Calu3 (cell line): ENCODE results near the gene EFCC1. TPM values are rescaled to one million over a fixed set of nuclear protein-coding genes. Genes with fewer than 3 reads are reported as not detected.

ENCODE experiments used
- BruUV-seq: library from RNA; stranded (reverse); fragments of 400-500 nt; replicated peaks from 2 replicates; lab custom pipeline; 2021; lab: Mats Ljungman, UMichigan
- CTCF ChIA-PET: fragments of 300-600 bp; sonication (Branson Sonifier 250); formaldehyde crosslinking; loops from one replicate; lab custom pipeline; 2022; ENCODE audit warnings: antibody characterized with exemption; lab: Charles Lee
- DNase-seq: peaks from one replicate; pipeline ENCODE4 v3.0.0; 2022
- H3K27ac Mint-ChIP-seq: one replicate; pipeline ENCODE4 v1.8.0; 2022; ENCODE audit warnings: mixed read lengths; ENCODE audit not compliant: unreplicated experiment
- H3K27me3 Mint-ChIP-seq: one replicate; pipeline ENCODE4 v1.8.0; 2022; ENCODE audit warnings: mixed read lengths; ENCODE audit not compliant: unreplicated experiment
- H3K36me3 Mint-ChIP-seq: one replicate; pipeline ENCODE4 v1.8.0; 2022; ENCODE audit warnings: mild to moderate bottlenecking, moderate library complexity, mixed read lengths; ENCODE audit not compliant: insufficient read depth, unreplicated experiment
- H3K4me1 Mint-ChIP-seq: one replicate; pipeline ENCODE4 v1.8.0; 2022; ENCODE audit warnings: mild to moderate bottlenecking, low read depth, mixed read lengths; ENCODE audit not compliant: unreplicated experiment
- H3K4me3 Mint-ChIP-seq: one replicate; pipeline ENCODE4 v1.8.0; 2022; ENCODE audit warnings: mild to moderate bottlenecking, low read depth, moderate library complexity, mixed read lengths; ENCODE audit not compliant: unreplicated experiment
- H3K9me3 Mint-ChIP-seq: one replicate; pipeline ENCODE4 v1.8.0; 2022; ENCODE audit warnings: low read depth, mixed read lengths; ENCODE audit not compliant: unreplicated experiment
- CTCF ChIP-seq: fragments of 200-600 bp; IDR thresholded peaks from one replicate; pipeline ENCODE4 v1.8.0; 2022; ENCODE audit warnings: antibody characterized with exemption; ENCODE audit not compliant: unreplicated experiment
- intact Hi-C: fragments of 100-400 bp; cut with micrococcal nuclease; formaldehyde crosslinking; loops from one replicate; pipeline ENCODE4 v1.10.0; 2022; ENCODE audit not compliant: unreplicated experiment
- total RNA-seq: library from RNA; stranded (reverse); gene quantifications from 2 replicates; pipeline ENCODE4 v1.2.3, GENCODE V29; 2022

EFCC1 gene
- total RNA-seq, 1 experiment from 2014 or later: not detected

GRCh38 chr3:129016720-129017483 lies 15.8 kb downstream of the EFCC1 start:
- intact Hi-C loops: loop anchor here (1.0 kb wide), 1 partner anchor 47 kb away; no protein-coding TSS in a partner anchor
- Mint-ChIP-seq H3K36me3 (no peaks in the 10 kb centered on the region), H3K9me3 (no peaks in the 10 kb centered on the region), H3K4me3 (no peak overlapping the region), H3K27ac (no peak overlapping the region), H3K27me3 (peaks cover 52% of the 10 kb centered on the region), H3K4me1 (peaks cover 7% of the 10 kb centered on the region)
- BruUV-seq: no TSS peak
- CTCF ChIA-PET: interaction anchor here (0.6 to 2.7 kb wide), 24 partner anchors 9 to 906 kb away, joined by 3 to 74 read pairs (median 4); partner anchors contain the start of genes CFAP92 and RAB43
- no peak for TF ChIP-seq CTCF
- DNase-seq: no peak

GRCh38 chr3:129017484-129017899 lies 16.4 kb downstream of the EFCC1 start:
- no peak for TF ChIP-seq CTCF
- Mint-ChIP-seq H3K4me1 (peaks cover 7% of the 10 kb centered on the region), H3K27ac (no peak overlapping the region), H3K36me3 (no peaks in the 10 kb centered on the region), H3K27me3 (peaks cover 58% of the 10 kb centered on the region), H3K9me3 (no peaks in the 10 kb centered on the region), H3K4me3 (no peak overlapping the region)
- CTCF ChIA-PET: interaction anchor here (0.9 to 2.7 kb wide), 9 partner anchors 8 to 299 kb away, joined by 3 to 74 read pairs (median 13); partner anchors contain the start of genes CFAP92 and RAB43
- no peak for DNase-seq
- no TSS peak for BruUV-seq
- intact Hi-C loops: no loop called here

GRCh38 chr3:129018271-129018670 lies 17.2 kb downstream of the EFCC1 start:
- Mint-ChIP-seq H3K4me3 (no peak overlapping the region), H3K4me1 (peaks cover 7% of the 10 kb centered on the region), H3K27me3 (peaks cover 66% of the 10 kb centered on the region), H3K9me3 (no peaks in the 10 kb centered on the region), H3K27ac (no peak overlapping the region), H3K36me3 (no peaks in the 10 kb centered on the region)
- no peak for DNase-seq
- CTCF ChIA-PET: no interaction called here
- TF ChIP-seq CTCF: no peak
- intact Hi-C loops: no loop called here
- no TSS peak for BruUV-seq

- CTCF ChIA-PET: no interaction called here
- Mint-ChIP-seq H3K36me3 (no peaks in the 10 kb centered on the region), H3K4me3 (no peak overlapping the region), H3K27me3 (peaks cover 70% of the 10 kb centered on the region), H3K4me1 (peaks cover 7% of the 10 kb centered on the region), H3K27ac (no peak overlapping the region), H3K9me3 (no peaks in the 10 kb centered on the region)
- intact Hi-C loops: no loop called here
- no peak for TF ChIP-seq CTCF
- no TSS peak for BruUV-seq
- DNase-seq: no peak
These were observed 17.6 kb downstream of the EFCC1 start for GRCh38 chr3:129018751-129019150.
